HCT116 (cell line): Measurements from ENCODE around the gene APOM. TPM values are rescaled to one million over a fixed set of nuclear protein-coding genes. Genes with fewer than 3 reads are reported as not detected.

ENCODE experiments used
- ATAC-seq: fragments of 200-7000 bp; cut with Tn5 transposase; 2 replicates; pipeline ENCODE4 v1.9.1; 2020; ENCODE audit warnings: mild to moderate bottlenecking, moderate library complexity
- BruUV-seq: library from RNA; stranded (reverse); fragments of 400-500 nt; replicated peaks from 2 replicates; lab custom pipeline; 2021; lab: Mats Ljungman, UMichigan
- CTCF ChIA-PET: fragments of 300-600 bp; sonication (Branson Sonifier 250); formaldehyde crosslinking; loops from one replicate; lab custom pipeline; 2021; ENCODE audit warnings: antibody characterized with exemption; lab: Charles Lee
- POLR2A ChIA-PET: fragments of 300-600, 350-600 bp; sonication (Branson Sonifier 250); formaldehyde crosslinking; loops from one replicate; lab custom pipeline; 2021; ENCODE audit warnings: antibody characterized with exemption; lab: Charles Lee
- RAD21 ChIA-PET, 2 experiments: fragments of 300-600 bp; sonication (Branson Sonifier 250); formaldehyde crosslinking; loops; one replicate each; lab custom pipeline; 2023; ENCODE audit warnings: low total read pairs in 2 of 2; ENCODE audit not compliant: uncharacterized antibody in 2 of 2, unreplicated experiment in 2 of 2, low non-redundant PET in 1 of 2; lab: Charles Lee
- DNase-seq: peaks from one replicate; pipeline ENCODE4 v3.0.0-alpha.2; 2010; ENCODE audit warnings: low read depth, low spot score
- H2AFZ ChIP-seq: fragments of 200-600 bp; shearing (Covaris generic), sonication (generic); 2 replicates; pipeline ENCODE4 v1.6.1; 2017; ENCODE audit warnings: low read depth, mixed run types, mixed read lengths, antibody characterized with exemption, low read length; ENCODE audit not compliant: poor library complexity, severe bottlenecking
- H3K27ac ChIP-seq: 2 replicates; pipeline ENCODE4 v1.5.1; 2012; ENCODE audit warnings: low read depth, low read length
- H3K27me3 ChIP-seq: fragments of 200-600 bp; sonication (generic); 2 replicates; pipeline ENCODE4 v1.6.1; 2016; ENCODE audit warnings: mixed run types, low read length, mixed read lengths; ENCODE audit not compliant: insufficient read depth
- H3K36me3 ChIP-seq, 2 experiments: fragments of 200-500 bp in 1 of 2; fragments of 200-600 bp in 1 of 2; sonication (Bioruptor generic) in 1 of 2; sonication (generic) in 1 of 2; 2 replicates each; pipeline versions ENCODE4 v1.5.1 to v1.6.1; 2014 to 2016; ENCODE audit warnings: low read length in 2 of 2, inconsistent platforms in 1 of 2, mixed read lengths in 1 of 2, mixed run types in 1 of 2; ENCODE audit not compliant: insufficient read depth in 2 of 2, control insufficient read depth in 1 of 2
- H3K4me1 ChIP-seq, 2 experiments: fragments of 200-600 bp in 1 of 2; sonication (generic) in 1 of 2; 2 replicates each; pipeline versions ENCODE4 v1.5.1 to v1.6.1; 2012 to 2017; ENCODE audit warnings: low read length in 2 of 2, inconsistent platforms in 1 of 2, mild to moderate bottlenecking in 1 of 2, mixed read lengths in 1 of 2, mixed run types in 1 of 2, moderate library complexity in 1 of 2; ENCODE audit not compliant: insufficient read depth in 2 of 2, control insufficient read depth in 1 of 2
- H3K4me2 ChIP-seq: fragments of 200-600 bp; sonication (generic); 2 replicates; pipeline ENCODE4 v1.6.1; 2017; ENCODE audit warnings: mixed run types, low read length, mixed read lengths
- H3K4me3 ChIP-seq, 2 experiments: fragments of 200-600 bp in 1 of 2; sonication (generic) in 1 of 2; replicated peaks in 1 of 2; 2 replicates each; pipeline ENCODE4 v1.5.1; 2011 to 2016; ENCODE audit warnings: low read length in 2 of 2, control low read depth in 1 of 2, low read depth in 1 of 2, mild to moderate bottlenecking in 1 of 2, mixed read lengths in 1 of 2, mixed run types in 1 of 2
- H3K79me2 ChIP-seq: fragments of 200-600 bp; sonication (generic); 2 replicates; pipeline ENCODE4 v1.6.1; 2017; ENCODE audit warnings: mild to moderate bottlenecking, mixed run types, low read length, moderate library complexity, mixed read lengths; ENCODE audit not compliant: insufficient read depth
- H3K9ac ChIP-seq: fragments of 200-600 bp; sonication (generic); 2 replicates; pipeline ENCODE4 v1.6.1; 2016; ENCODE audit warnings: low read length, mixed read lengths
- H3K9me2 ChIP-seq: fragments of 200-600 bp; sonication (generic), shearing (Covaris generic); 2 replicates; pipeline ENCODE4 v1.6.1; 2017; ENCODE audit warnings: mixed run types, mild to moderate bottlenecking, moderate library complexity; ENCODE audit not compliant: insufficient read depth
- H3K9me3 ChIP-seq, 2 experiments: fragments of 200-500 bp in 1 of 2; fragments of 200-600 bp in 1 of 2; sonication (Bioruptor generic) in 1 of 2; sonication (generic) in 1 of 2; 2 replicates each; pipeline ENCODE4 v1.6.1; 2014 to 2017; ENCODE audit warnings: low read length in 2 of 2, mixed read lengths in 2 of 2, inconsistent platforms in 1 of 2, low read depth in 1 of 2, mild to moderate bottlenecking in 1 of 2, mixed run types in 1 of 2, moderate library complexity in 1 of 2; ENCODE audit not compliant: control insufficient read depth in 1 of 2, insufficient read depth in 1 of 2
- H4K20me1 ChIP-seq: fragments of 200-600 bp; sonication (generic), shearing (Covaris generic); 2 replicates; pipeline ENCODE4 v1.6.1; 2017; ENCODE audit warnings: mixed run types, mild to moderate bottlenecking, moderate library complexity; ENCODE audit not compliant: insufficient read depth
- CBX3 ChIP-seq: IDR thresholded peaks from 2 replicates; pipeline ENCODE4 v1.6.1; 2012; ENCODE audit warnings: low read depth
- ELF1 ChIP-seq: IDR thresholded peaks from 2 replicates; pipeline ENCODE4 v1.6.1; 2012; ENCODE audit warnings: low read depth, borderline replicate concordance
- FOSL1 ChIP-seq: IDR thresholded peaks from 2 replicates; pipeline ENCODE4 v1.6.1; 2012; ENCODE audit warnings: low read depth
- POLR2AphosphoS5 ChIP-seq: IDR thresholded peaks from 2 replicates; pipeline ENCODE4 v1.6.1; 2011; ENCODE audit warnings: mild to moderate bottlenecking, low read depth, low read length, moderate library complexity
- SIN3A ChIP-seq: IDR thresholded peaks from 2 replicates; pipeline ENCODE4 v1.6.1; 2012; ENCODE audit warnings: low read depth
- SP1 ChIP-seq: IDR thresholded peaks from 2 replicates; pipeline ENCODE4 v1.6.1; 2012; ENCODE audit warnings: low read depth
- YY1 ChIP-seq: IDR thresholded peaks from 2 replicates; pipeline ENCODE4 v1.6.1; 2011; ENCODE audit warnings: low read length, low read depth, moderate library complexity, mild to moderate bottlenecking; ENCODE audit not compliant: insufficient replicate concordance; ENCODE audit errors: extremely low read depth
- ZFX ChIP-seq: fragments of 450-650 bp; IDR thresholded peaks from 2 replicates; pipeline ENCODE4 v1.6.1; 2017
- ZNF274 ChIP-seq: fragments of 200-500 bp; sonication (Bioruptor generic); IDR thresholded peaks from 2 replicates; pipeline ENCODE4 v1.6.1; 2014; ENCODE audit warnings: mild to moderate bottlenecking, low read depth, low read length, inconsistent platforms
- intact Hi-C: fragments of 100-400 bp; cut with micrococcal nuclease; formaldehyde crosslinking; loops from 2 replicates; pipeline ENCODE4 v1.10.0; 2022
- total RNA-seq: library from RNA; stranded (reverse); gene quantifications from one replicate; pipeline ENCODE4 v1.2.1, GENCODE V29; 2021; ENCODE audit not compliant: unreplicated experiment
- TF ChIP-seq, protein P1 (sequence below): IDR thresholded peaks from 2 replicates; pipeline ENCODE4 v1.6.1; 2012
- TF ChIP-seq, protein P2 (sequence below), 3 experiments: fragments of 200-600 bp in 1 of 3; sonication (generic) in 1 of 3; IDR thresholded peaks in 2 of 3; conservative IDR thresholded peaks in 1 of 3; 2 replicates each; pipeline ENCODE4 v1.5.1; 2012 to 2017; ENCODE audit warnings: low read depth in 2 of 3, low read length in 2 of 3, antibody characterized with exemption in 1 of 3, borderline replicate concordance in 1 of 3, control low read depth in 1 of 3, mild to moderate bottlenecking in 1 of 3, mixed read lengths in 1 of 3, mixed run types in 1 of 3, moderate library complexity in 1 of 3; ENCODE audit not compliant: insufficient read depth in 1 of 3
- TF ChIP-seq, protein P3 (sequence below): IDR thresholded peaks from 2 replicates; pipeline ENCODE4 v1.6.1; 2012; ENCODE audit warnings: low read depth

APOM gene
- total RNA-seq, 1 experiment from 2014 or later, result 2.2 TPM

DNA sequence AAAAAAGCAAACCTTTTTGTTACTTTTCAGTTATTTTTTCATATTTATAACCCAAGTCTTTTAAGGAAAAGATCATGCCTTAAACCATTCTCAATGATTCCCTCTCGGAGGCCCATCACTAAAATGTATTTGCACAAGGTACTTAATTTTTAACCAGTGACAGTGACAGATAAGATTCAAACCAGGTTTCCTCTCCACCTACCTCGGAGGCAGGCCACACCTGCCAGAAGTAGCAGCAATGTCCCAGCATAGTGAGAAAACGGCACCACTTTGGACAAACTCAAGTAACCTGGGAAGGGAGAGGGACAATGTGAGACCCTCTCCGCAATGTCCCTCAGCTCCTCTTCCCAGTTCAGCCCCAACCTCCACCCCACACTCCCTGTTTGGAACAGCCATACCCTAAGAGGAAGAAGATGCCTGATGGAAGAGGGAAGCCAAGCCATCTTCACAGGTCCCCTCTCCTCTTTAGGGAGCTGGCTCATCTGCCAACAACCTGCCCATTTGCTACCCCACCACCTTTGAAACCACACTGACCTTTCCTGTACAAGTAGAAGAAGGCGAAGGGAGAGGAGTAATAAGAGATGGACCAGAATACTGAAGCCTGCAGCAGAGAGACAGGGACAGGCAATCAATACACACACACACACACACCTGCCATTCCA, 45.2 kb downstream of the APOM start:
- ATAC-seq, result no peak
- no peaks in the 10 kb centered on the region for H3K9me2 ChIP-seq
- TF ChIP-seq FOSL1 (no peak), ZNF274 (no peak), POLR2AphosphoS5 (no peak), SP1 (no peak)
- TF ChIP-seq, protein P1, sequence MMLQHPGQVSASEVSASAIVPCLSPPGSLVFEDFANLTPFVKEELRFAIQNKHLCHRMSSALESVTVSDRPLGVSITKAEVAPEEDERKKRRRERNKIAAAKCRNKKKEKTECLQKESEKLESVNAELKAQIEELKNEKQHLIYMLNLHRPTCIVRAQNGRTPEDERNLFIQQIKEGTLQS, result no peak
- H3K4me3 ChIP-seq, result no peak overlapping the region
- POLR2A ChIA-PET, result no interaction called here
- H3K27ac ChIP-seq, result no peak overlapping the region
- H3K36me3 ChIP-seq, result peaks cover 0 to 8% of the 10 kb centered on the region in 2 experiments; a peak in 2 of 4 replicates
- H3K79me2 ChIP-seq, result peaks cover 13% of the 10 kb centered on the region
- H3K4me1 ChIP-seq, result peaks cover 7 to 15% of the 10 kb centered on the region in 2 experiments; a peak in 3 of 4 replicates
- H3K9me3 ChIP-seq, result no peaks in the 10 kb centered on the region
- no peak overlapping the region for H2AFZ ChIP-seq
- no peak for DNase-seq
- BruUV-seq, result no TSS peak
- H3K4me2 ChIP-seq, result no peak overlapping the region
- no peak overlapping the region for H3K9ac ChIP-seq
- RAD21 ChIA-PET, result no interaction called here
- CTCF ChIA-PET, result no interaction called here
- no peaks in the 10 kb centered on the region for H3K27me3 ChIP-seq
- intact Hi-C loops, result no loop called here
- no peaks in the 10 kb centered on the region for H4K20me1 ChIP-seq

DNA sequence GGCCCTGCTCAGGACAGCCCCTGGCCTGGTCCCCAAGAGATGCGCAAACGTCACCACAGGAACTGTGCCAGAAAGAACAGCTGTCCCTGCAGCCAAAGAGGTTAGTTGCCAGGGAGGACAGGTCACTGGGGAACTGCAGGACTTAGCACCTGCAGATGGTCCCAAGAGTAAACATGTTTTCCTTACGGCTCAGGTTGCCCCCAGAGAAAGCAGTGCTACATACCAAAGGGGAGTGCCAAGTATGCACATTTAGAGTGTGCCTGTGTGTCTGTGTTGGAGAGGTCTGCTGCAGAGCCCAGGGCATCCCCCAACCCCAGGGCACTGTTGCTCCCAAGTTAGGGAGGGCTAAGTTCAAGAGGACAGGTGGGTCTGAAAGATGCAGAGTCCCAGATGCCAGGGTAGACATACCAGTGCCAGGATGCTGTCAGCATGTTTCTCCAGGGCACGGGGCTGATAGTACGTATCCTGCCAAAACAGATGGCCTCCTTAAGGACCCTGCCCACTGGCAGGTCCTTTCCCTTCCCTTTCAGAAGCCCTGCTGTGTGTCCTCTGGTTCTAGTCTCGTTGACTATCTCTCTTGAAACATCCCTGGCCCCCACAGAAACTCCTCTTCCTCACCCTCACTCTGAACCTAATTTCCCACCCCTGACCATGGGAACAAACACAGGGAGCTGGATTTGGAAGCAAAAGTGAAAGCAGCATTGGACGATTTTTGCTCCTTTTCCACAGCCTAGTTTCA, 46.1 kb downstream of the APOM start:
- H3K27me3 ChIP-seq, result no peaks in the 10 kb centered on the region
- no peak overlapping the region for H2AFZ ChIP-seq
- ChIA-PET CTCF (no interaction called here), POLR2A (interaction anchor here (1.6 kb wide), 1 partner anchor 126 kb away, joined by 5 read pairs; the partner anchor contains the start of gene HSPA1B), RAD21 (no interaction called here)
- H3K9ac ChIP-seq, result peak overlapping the region; percentile 85
- intact Hi-C loops, result loop anchor here (2.0 kb wide), 1 partner anchor 37 kb away; no protein-coding TSS in a partner anchor
- peaks cover 13% of the 10 kb centered on the region for H3K79me2 ChIP-seq
- H3K4me2 ChIP-seq, result peak overlapping the region; percentile 77
- H3K4me1 ChIP-seq, result peaks cover 7 to 15% of the 10 kb centered on the region in 2 experiments; a peak in 3 of 4 replicates
- BruUV-seq, result no TSS peak
- H3K4me3 ChIP-seq, result peak overlapping the region; percentile 89 to 98
- H4K20me1 ChIP-seq, result no peaks in the 10 kb centered on the region
- H3K27ac ChIP-seq, result no peak overlapping the region
- DNase-seq, result no peak
- 0 out of 4 replicates have a peak, but pooled peaks cover 0 to under 1% of the 10 kb centered on the region in 2 experiments for H3K36me3 ChIP-seq
- H3K9me3 ChIP-seq, result no peaks in the 10 kb centered on the region
- no peaks in the 10 kb centered on the region for H3K9me2 ChIP-seq
- no peak for ATAC-seq
- TF ChIP-seq, protein P2, sequence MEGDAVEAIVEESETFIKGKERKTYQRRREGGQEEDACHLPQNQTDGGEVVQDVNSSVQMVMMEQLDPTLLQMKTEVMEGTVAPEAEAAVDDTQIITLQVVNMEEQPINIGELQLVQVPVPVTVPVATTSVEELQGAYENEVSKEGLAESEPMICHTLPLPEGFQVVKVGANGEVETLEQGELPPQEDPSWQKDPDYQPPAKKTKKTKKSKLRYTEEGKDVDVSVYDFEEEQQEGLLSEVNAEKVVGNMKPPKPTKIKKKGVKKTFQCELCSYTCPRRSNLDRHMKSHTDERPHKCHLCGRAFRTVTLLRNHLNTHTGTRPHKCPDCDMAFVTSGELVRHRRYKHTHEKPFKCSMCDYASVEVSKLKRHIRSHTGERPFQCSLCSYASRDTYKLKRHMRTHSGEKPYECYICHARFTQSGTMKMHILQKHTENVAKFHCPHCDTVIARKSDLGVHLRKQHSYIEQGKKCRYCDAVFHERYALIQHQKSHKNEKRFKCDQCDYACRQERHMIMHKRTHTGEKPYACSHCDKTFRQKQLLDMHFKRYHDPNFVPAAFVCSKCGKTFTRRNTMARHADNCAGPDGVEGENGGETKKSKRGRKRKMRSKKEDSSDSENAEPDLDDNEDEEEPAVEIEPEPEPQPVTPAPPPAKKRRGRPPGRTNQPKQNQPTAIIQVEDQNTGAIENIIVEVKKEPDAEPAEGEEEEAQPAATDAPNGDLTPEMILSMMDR (IDR thresholded peaks at IDR 0.05 in 2 of 3, conservative IDR thresholded peaks at IDR 0.05 in 1 of 3; ENCODE audit: borderline replicate concordance in 1 of 3, insufficient read depth in 1 of 3, low read depth in 2 of 3, low read length in 2 of 3), result no peak
- TF ChIP-seq SIN3A, result no peak
- no peak for TF ChIP-seq ELF1
- no peak for TF ChIP-seq POLR2AphosphoS5
- no peak for TF ChIP-seq YY1
- TF ChIP-seq, protein P3, sequence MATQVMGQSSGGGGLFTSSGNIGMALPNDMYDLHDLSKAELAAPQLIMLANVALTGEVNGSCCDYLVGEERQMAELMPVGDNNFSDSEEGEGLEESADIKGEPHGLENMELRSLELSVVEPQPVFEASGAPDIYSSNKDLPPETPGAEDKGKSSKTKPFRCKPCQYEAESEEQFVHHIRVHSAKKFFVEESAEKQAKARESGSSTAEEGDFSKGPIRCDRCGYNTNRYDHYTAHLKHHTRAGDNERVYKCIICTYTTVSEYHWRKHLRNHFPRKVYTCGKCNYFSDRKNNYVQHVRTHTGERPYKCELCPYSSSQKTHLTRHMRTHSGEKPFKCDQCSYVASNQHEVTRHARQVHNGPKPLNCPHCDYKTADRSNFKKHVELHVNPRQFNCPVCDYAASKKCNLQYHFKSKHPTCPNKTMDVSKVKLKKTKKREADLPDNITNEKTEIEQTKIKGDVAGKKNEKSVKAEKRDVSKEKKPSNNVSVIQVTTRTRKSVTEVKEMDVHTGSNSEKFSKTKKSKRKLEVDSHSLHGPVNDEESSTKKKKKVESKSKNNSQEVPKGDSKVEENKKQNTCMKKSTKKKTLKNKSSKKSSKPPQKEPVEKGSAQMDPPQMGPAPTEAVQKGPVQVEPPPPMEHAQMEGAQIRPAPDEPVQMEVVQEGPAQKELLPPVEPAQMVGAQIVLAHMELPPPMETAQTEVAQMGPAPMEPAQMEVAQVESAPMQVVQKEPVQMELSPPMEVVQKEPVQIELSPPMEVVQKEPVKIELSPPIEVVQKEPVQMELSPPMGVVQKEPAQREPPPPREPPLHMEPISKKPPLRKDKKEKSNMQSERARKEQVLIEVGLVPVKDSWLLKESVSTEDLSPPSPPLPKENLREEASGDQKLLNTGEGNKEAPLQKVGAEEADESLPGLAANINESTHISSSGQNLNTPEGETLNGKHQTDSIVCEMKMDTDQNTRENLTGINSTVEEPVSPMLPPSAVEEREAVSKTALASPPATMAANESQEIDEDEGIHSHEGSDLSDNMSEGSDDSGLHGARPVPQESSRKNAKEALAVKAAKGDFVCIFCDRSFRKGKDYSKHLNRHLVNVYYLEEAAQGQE, result no peak
- TF ChIP-seq CBX3, result no peak
- no peak for TF ChIP-seq ZFX
